ENCODE measurements around the gene OR6S1. TPM values are rescaled to one million over a fixed set of nuclear protein-coding genes. Genes with fewer than 3 reads are reported as not detected.
A peak's percentile ranks its signal among the peaks of the same experiment; 100 is the strongest.

Gene OR6S1
- total and polyA plus RNA-seq, 10 of the 15 experiments (the other 5 are each of a cell fraction or from before 2014, with no cell fraction given): 0.22 to 0.67 (median 0.43) TPM; not detected in 4

GRCh38 chr14:20690848-20691640, 49.6 kb upstream of the OR6S1 start (continued):
- TF ChIP-seq, protein P1, sequence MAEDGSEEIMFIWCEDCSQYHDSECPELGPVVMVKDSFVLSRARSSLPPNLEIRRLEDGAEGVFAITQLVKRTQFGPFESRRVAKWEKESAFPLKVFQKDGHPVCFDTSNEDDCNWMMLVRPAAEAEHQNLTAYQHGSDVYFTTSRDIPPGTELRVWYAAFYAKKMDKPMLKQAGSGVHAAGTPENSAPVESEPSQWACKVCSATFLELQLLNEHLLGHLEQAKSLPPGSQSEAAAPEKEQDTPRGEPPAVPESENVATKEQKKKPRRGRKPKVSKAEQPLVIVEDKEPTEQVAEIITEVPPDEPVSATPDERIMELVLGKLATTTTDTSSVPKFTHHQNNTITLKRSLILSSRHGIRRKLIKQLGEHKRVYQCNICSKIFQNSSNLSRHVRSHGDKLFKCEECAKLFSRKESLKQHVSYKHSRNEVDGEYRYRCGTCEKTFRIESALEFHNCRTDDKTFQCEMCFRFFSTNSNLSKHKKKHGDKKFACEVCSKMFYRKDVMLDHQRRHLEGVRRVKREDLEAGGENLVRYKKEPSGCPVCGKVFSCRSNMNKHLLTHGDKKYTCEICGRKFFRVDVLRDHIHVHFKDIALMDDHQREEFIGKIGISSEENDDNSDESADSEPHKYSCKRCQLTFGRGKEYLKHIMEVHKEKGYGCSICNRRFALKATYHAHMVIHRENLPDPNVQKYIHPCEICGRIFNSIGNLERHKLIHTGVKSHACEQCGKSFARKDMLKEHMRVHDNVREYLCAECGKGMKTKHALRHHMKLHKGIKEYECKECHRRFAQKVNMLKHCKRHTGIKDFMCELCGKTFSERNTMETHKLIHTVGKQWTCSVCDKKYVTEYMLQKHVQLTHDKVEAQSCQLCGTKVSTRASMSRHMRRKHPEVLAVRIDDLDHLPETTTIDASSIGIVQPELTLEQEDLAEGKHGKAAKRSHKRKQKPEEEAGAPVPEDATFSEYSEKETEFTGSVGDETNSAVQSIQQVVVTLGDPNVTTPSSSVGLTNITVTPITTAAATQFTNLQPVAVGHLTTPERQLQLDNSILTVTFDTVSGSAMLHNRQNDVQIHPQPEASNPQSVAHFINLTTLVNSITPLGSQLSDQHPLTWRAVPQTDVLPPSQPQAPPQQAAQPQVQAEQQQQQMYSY (CRISPR knock-in tag; IDR thresholded peaks at IDR 0.05): no peak
- no peak for TF ChIP-seq BCLAF1 (IDR thresholded peaks at IDR 0.05)
- TF ChIP-seq IKZF2 (IDR thresholded peaks at IDR 0.05): peak; percentile 54 to 64
- TF ChIP-seq MEF2B (IDR thresholded peaks at IDR 0.05; ENCODE audit: partially characterized antibody, poor library complexity, severe bottlenecking): no peak
- no peak for TF ChIP-seq RB1 (IDR thresholded peaks at IDR 0.05; ENCODE audit: borderline replicate concordance)
- TF ChIP-seq MLLT1 (IDR thresholded peaks at IDR 0.05): no peak
- no peak for TF ChIP-seq CBX5 (IDR thresholded peaks at IDR 0.05; ENCODE audit: low read depth)
- TF ChIP-seq, protein P2, sequence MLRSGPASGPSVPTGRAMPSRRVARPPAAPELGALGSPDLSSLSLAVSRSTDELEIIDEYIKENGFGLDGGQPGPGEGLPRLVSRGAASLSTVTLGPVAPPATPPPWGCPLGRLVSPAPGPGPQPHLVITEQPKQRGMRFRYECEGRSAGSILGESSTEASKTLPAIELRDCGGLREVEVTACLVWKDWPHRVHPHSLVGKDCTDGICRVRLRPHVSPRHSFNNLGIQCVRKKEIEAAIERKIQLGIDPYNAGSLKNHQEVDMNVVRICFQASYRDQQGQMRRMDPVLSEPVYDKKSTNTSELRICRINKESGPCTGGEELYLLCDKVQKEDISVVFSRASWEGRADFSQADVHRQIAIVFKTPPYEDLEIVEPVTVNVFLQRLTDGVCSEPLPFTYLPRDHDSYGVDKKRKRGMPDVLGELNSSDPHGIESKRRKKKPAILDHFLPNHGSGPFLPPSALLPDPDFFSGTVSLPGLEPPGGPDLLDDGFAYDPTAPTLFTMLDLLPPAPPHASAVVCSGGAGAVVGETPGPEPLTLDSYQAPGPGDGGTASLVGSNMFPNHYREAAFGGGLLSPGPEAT (IDR thresholded peaks at IDR 0.05; ENCODE audit: low read depth): no peak
- TF ChIP-seq, protein P3, sequence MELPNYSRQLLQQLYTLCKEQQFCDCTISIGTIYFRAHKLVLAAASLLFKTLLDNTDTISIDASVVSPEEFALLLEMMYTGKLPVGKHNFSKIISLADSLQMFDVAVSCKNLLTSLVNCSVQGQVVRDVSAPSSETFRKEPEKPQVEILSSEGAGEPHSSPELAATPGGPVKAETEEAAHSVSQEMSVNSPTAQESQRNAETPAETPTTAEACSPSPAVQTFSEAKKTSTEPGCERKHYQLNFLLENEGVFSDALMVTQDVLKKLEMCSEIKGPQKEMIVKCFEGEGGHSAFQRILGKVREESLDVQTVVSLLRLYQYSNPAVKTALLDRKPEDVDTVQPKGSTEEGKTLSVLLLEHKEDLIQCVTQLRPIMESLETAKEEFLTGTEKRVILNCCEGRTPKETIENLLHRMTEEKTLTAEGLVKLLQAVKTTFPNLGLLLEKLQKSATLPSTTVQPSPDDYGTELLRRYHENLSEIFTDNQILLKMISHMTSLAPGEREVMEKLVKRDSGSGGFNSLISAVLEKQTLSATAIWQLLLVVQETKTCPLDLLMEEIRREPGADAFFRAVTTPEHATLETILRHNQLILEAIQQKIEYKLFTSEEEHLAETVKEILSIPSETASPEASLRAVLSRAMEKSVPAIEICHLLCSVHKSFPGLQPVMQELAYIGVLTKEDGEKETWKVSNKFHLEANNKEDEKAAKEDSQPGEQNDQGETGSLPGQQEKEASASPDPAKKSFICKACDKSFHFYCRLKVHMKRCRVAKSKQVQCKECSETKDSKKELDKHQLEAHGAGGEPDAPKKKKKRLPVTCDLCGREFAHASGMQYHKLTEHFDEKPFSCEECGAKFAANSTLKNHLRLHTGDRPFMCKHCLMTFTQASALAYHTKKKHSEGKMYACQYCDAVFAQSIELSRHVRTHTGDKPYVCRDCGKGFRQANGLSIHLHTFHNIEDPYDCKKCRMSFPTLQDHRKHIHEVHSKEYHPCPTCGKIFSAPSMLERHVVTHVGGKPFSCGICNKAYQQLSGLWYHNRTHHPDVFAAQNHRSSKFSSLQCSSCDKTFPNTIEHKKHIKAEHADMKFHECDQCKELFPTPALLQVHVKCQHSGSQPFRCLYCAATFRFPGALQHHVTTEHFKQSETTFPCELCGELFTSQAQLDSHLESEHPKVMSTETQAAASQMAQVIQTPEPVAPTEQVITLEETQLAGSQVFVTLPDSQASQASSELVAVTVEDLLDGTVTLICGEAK (IDR thresholded peaks at IDR 0.05; ENCODE audit: borderline replicate concordance): peak; percentile 57
- no peak for TF ChIP-seq MEF2A (IDR thresholded peaks at IDR 0.05; ENCODE audit: insufficient read depth, low read depth, low read length)
- no peak for TF ChIP-seq CREB1 (IDR thresholded peaks at IDR 0.05; ENCODE audit: low read depth)
- TF ChIP-seq GATAD2B (conservative IDR thresholded peaks at IDR 0.05; ENCODE audit: low read depth): no peak; the same call in 1 of the 2 replicates
- no peak; the same call in 1 of the 2 replicates for TF ChIP-seq FOXM1 (IDR thresholded peaks at IDR 0.05; ENCODE audit: low read depth, low read length)
- no peak for TF ChIP-seq CREM (IDR thresholded peaks at IDR 0.05; ENCODE audit: low read depth)

All from GM12878 (cell line).